Renal cortical epithelial cell (primary cell): ENCODE measurements around the gene BICD1. TPM values are rescaled to one million over a fixed set of nuclear protein-coding genes. Genes with fewer than 3 reads are reported as not detected.

Source experiments
- DNase-seq: peaks from one replicate; pipeline ENCODE4 v3.0.0-alpha.2; 2011; ENCODE audit warnings: low read depth
- total RNA-seq: library from RNA; depleted of rRNA; stranded (reverse); fragments of >200 nt; gene quantifications from 2 replicates; pipeline ENCODE4 v1.2.3, GENCODE V29; 2014

The BICD1 gene
- total RNA-seq, 1 donor from 2014 or later = 64.0 TPM

DNA sequence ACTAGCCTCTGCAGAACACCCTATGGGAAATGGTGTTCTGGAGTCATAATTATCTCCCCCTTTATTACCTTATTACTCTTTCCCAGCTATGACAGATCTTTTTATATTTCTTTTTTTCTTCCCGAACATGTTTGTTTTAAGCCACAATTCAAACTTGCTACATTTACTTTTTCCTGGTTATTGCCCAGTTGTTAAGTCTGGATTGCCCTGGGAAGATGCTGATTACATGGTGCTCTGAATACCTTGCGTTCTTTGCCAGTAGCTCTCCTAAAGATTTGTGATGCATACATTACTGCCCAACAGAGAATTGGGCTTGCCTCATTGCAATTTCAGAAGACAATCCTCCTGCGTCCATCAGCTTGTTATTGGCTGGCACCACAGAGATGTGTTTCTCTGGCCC lies 174.5 kb downstream of the BICD1 start:
- no peak for DNase-seq

DNA sequence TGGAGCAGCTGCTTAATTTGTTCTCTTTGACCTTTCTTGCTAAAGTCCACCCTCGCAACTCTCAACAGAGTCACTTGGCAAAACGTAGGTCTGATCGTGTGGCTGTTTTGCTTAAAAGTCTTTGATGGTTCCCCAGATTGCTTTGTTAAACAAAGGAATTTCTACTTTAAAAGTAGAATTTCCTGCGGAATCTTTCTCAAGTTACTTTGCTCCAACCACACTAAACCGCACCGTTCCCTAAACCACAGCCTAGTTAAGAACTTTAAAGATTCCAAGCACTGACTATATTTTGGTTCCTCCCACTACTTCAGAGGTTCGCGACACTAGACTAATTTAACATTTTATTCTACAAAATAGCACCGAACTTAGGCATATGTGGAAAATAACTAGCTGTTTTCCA lies 177.9 kb downstream of the BICD1 start:
- DNase-seq = peak; percentile 30

DNA sequence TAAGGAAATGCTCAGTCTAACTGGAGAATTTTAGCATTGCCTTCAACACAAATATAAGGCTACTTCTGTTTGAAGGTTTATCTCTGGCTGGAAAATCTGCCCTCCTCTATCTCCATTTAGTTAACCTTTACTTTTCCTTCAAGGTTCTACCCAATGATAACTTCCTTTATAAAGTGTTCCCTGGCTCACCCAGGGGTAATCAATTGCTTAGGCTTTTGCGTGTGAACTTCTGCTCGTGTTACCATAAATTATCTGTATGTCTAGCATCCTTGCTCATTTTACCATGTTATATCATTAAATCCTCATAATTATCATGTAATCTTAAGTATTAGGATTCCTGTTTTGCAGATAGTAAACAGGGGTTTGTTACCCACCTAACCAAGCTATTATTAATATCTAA lies 178.4 kb downstream of the BICD1 start:
- DNase-seq = no peak

DNA sequence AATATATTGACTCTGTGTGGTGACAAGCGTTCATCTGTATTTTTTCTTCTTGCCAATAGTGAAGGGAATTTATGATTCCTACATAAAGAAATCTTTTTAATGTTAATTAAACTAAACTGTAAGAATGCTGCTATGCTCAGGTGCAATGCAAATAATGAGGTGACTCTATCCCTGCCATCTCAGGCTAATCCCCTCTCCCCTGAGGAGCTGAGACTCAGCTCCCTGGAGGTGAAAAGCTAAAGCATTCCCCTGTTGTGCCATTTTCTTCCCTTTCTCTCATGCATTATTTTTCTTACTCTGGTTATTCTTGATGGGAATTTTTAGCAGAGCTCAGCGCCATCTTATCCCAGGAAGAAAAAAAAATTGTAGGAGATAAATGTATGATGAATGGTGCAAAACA lies 178.8 kb downstream of the BICD1 start:
- no peak for DNase-seq

DNA sequence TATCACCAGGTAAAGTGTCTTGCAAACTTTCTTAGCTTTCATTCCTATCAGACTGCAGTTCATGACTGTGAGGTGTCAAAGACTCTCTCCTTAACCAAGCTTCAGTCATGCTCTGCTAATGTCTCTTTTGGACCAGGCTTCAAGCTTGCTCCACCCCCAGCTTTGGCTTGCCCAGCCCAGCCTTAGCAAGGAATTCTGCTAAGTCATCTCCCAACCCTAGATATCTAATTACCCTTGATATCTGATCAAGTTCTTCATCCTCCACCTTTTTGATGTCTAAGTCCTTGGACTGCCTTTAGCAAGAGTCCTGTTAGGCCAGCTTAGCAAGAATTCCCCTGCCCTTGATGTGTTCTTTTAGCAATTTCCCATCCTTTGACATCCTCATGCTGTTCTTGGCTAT lies 183.8 kb downstream of the BICD1 start:
- DNase-seq = peak; percentile 65

DNA sequence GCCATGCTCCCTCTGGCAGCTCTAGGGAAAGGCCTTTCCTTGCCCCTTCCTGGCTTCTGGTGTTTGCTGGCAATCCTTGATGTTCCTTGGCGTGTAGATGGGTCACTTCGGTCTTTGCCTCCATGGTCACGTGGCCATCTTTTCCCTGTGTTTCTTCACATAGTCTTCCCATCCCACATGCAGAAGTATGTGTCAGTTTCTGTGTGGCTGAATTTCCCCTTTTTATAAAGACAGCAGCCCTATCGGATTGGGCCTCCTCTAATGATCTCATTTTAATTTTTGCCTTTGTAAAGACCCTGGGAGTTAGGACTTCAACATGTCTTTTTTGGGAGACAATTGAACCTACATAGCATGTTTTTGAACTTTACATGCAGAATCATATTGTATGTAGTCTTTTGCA lies 185.5 kb downstream of the BICD1 start:
- no peak for DNase-seq

DNA sequence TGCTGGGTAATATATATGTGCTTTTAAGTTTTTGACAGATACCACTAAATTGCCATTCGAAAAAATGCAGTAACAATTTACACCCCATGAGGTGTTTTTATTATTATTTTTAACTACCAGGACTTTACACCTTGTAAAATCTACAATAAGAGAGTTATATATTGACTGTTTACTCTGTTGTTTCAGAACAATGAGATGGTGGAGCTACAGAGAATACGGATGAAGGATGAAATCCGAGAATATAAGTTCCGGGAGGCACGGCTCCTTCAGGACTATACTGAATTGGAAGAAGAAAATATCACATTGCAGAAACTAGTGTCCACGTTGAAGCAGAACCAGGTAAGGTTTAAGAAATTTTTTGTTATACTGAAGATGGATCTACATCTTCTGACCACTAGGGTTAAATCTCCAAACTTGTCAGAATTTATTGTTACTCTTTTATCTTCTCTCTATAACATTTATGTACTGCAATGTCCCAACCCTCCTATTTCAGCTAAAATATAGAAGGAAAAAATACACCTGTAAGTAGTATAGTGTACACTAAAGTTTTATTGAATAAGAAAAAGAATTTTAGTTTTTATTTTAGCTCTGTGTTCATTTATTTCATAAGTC lies 187.3 kb downstream of the BICD1 start:
- no peak for DNase-seq

DNA sequence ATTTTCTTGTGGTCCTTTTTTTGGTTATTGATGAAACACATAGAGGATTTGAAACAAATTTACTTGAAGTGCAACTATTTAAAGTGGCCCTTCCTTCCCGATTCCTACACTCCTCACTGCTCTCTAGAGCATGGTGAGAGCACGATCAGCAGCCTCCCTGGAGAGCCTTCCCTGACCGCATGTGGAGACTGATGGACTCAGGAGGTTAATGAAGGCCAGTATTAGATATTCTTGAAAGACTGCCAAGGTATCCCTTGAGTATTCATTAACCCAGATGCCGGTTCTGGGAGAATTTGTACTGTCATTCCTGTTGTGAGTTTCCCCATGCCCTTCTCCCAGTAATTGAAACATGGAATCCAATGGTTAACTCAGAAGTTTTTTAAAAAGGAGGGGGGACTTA lies 189.9 kb downstream of the BICD1 start:
- peak; percentile 98 for DNase-seq

DNA sequence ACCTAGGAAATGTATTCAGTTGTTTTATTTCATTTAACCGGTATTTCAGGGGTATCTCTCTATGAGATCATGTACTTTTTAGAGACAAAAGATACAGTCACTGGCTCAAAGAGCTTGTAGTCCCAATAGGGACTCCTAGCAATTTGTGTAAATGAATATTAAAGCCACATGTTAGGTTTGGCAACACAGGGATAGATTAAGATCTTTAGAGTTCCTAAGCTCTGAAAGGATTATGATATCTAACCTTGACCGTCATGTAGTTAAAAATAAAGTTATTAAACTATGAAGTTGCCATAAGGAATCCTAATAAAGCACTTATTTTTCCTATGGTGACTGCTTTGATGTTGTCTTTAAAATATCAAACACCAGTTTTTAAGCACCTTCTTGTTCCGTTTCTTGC lies 192.3 kb downstream of the BICD1 start:
- DNase-seq = no peak

DNA sequence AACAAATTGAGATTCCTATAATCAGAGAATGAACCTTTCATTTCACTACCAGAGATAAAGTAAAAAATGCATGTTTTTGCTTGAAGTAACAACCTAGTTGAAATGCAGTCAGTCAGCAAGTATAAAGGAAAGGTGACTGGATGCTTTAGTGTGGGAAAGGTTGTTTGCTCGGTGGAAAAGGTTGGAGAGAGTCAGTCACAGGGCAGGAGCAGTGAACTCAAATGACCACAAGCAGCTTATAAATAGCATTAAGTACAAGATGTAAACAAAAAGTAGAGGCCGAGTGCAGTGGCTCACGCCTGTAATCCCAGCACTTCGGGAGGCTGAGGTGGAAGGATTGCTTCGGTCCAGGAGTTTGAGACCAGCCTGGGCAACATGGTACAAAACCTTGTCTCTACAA lies 194.6 kb downstream of the BICD1 start:
- peak; percentile 87 for DNase-seq

DNA sequence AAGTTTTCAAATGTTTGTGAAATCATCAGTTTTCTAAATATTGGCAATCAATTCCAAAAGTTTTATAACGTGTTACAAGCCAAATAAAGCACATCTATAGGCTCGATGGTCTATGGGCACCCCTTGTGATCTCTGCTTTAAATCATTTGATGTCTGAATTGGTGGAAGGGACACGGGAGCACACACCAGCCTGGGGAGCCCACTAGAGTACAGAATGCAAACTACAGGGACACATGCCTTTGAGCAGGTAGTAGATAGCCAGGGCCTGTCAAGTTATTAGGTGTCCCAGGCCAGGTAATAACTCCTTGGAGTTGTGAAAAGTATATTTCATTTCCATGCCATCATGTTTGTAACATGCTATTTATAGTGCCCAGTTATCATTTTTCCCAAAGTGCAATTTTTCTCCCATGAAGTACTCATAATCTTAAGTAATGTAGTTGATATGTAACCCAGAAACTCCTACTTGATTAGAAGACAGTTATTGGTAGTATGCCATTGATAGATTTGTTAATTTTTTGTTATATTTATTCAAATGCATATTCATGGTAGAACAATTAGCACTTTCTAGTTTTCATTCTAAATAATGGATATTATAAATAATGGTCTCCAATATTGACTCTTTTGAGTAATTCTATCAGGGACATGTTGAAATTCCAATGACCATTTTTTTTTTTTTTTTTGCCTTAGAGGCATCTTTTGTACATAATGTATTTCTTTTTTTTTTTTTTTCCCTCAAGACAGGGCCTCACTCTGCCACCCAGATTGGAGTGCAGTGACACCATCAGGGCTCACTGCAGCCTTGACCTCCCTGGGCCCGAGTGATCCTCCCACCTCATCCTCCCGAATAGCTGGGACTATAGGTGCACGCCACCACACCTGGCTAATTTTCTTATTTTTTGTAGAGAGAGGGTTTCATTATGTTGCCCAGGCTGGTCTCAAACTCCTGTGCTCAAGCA lies 195.8 kb downstream of the BICD1 start:
- DNase-seq = peak; percentile 27

DNA sequence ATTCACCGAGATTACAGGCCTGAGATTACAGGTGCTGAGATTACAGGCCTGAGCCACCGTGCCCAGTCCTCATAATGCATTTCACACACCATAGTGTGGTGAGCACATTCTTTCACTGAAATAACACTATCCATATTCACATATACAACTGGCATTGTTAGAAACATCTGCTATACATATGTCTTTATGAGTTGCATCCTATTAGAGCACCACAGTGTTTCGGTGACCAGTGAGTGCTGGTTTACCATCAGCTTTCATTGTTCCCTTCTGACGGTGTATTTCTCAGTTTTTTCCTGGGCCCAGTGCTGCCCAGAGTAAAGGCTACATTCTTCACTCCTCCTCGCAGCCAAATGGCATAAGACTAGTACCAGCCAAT lies 196.5 kb downstream of the BICD1 start:
- DNase-seq = no peak

DNA sequence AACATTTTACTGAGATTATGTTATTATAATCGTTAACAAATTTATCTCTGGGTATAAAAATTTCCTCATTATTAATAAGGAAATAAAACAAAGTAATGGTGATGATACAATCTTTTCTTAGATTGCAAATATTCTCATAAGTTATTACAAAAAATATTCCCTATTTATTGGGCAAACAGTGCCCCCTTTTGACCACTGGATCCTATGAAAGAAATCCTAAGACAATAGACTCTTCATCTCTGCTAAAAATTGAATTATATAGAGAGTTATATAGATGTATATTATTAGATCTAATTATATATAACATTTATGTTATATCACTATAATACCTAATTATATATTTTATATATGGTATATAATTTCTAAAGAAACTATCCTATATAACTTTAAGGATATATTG lies 198.5 kb downstream of the BICD1 start:
- no peak for DNase-seq

DNA sequence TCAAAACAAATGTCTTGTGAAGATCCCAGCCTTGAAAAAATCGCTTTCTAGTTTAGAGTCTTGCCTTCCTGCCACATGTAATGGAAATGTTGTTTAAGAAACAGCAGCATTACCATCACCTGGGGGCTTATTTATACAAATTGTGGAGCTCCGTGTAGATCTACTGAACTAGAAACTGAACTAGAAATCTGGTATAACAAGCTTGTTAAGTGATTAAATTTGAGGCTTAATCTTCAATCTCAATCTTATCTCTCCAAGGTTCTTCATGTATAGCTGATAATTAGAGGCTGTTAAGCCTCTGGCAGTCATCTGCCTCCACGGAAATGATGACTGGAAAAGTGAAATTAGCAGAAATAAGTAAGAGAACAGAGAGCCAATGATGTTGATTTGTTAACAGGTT lies 200.7 kb downstream of the BICD1 start:
- no peak for DNase-seq

DNA sequence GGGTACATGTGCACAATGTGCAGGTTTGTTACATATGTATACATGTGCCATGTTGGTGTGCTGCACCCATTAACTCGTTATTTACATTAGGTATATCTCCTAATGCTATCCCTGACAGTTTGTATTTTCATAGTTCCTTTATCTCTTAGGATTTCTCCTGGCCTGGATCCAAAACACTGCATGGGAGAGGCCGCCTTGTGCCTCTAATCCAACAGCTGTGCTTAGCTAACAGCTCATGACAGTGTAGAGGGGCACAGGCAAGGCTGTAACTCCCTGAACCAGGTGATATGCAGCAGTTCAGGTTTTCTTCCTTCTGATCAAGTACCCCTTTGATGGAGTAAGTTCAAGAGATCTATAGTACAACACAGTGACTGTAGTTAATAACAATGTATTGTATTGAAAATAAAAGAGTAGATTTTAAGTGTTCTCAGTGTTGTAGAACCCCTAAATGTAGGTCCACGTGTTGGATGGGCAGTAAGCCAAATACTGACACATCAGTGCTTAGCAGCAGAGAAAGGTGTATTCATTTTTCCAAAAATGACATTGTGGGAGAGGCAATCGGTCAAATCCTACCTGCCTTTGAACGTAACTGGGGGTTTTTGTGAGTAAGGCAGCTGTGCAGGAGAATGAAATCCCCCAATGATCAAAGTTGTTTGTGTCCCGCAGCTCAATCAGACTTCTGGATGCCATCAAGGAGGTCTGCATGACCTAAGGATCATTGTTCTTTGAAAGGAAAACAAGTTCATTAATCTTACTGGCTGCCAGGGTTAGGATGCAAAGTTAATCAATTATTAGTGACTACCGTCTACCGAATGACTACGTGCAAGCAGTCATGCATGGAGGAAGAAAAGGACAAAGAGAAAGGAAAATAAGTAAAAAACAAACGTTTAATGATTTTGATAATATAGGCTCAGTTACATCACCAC lies 203.4 kb downstream of the BICD1 start:
- DNase-seq = peak; percentile 98

DNA sequence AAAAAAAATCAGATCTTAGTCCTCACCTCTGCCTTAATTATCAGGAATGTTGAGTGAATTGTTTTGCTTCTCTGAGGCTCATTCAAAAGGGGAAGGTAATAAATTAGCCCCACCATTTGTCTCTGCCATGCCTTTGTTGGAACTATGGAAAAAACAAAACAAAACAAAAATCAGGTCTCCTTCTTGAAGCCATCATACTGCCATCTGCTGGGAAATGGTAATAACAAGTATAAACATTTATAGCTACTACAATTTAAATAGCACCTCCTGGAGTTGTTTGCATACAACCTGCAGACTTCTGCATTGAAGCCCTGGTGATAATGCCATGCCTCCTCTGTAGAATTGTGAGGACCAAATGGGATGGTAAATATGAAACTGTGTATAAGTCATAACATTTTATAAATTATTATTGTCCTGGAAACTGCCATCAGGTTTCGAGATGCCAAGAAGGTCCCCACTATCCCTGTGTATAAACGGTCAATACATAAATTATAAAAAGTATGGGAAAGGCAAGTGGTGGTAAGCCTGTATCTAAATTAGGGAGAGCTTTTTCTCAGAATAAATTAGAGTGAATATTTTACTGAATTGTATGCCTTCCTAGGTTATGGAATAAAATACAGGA lies 205.5 kb downstream of the BICD1 start:
- DNase-seq = peak; percentile 89

DNA sequence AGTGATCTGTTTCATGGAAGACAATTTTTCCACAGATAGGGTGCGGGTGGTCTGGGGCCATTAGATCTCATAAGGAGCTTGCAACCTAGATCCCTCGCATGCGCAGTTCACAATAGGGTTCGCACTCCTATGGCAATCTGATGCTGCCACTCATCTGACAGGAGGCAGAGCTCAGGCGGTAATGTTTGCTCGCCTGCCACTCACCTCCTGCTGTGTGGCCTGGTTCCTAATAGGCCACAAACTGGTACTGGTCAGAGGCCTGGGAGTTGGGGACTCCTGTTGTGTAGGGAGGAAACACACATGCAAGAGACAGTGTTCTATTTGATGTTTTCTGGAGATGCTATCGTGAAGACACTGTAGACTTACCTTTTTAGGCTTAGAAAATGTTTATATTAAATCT lies 215.7 kb downstream of the BICD1 start:
- DNase-seq = no peak

DNA sequence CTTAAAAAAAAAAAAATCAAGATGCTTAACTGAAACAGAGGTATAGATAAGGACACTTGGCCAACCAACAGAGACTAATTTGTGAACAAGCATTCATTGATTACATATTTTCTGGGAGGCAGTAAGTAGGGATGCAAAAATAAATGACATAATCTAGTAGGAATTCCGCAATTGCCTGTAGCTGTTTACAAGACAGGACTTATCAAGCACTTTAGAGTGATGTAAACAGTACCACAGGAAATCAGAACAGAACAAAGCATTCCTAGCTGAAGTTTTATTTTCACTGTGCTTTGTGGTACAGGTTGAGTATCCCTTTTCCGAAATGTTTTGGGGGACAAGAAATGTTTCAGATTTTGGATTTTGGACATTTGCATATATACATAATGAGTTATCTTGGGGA lies 224.5 kb downstream of the BICD1 start:
- DNase-seq = peak; percentile 70

DNA sequence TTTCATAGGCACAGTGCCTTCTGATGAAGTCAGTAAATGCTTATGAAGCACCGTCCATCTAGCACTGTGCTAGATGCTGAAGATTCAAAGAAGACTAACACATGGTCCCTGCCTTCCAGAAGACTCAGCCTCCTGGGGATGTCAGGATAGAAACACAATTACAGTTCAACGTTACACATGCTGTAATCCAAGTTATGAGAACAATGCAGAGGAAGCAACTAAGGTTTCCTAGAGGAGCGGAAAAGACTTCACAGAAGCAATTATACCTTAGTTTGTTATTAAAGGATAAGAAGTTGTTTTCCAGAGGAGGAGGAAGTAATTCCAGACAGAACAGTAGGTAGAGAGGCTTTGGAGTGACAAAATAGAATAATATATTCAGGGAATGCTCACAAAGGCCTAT lies 225.8 kb downstream of the BICD1 start:
- peak; percentile 66 for DNase-seq

DNA sequence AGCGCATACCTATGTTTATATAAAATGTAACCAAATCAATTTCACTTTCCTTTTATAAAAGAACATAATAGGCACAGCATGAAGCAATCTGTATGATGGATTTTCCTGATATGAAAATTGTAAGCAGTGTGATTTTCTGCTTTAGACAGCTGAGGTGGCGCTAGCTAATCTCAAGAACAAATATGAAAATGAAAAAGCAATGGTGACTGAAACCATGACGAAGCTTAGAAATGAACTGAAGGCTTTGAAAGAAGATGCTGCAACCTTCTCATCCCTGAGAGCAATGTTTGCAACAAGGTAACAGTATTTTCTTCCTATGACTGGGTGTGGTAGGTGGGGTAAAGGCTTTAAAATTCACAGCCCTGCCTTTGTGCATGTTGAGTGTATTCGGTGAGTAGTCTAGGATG lies 227.7 kb downstream of the BICD1 start:
- DNase-seq = no peak

DNA sequence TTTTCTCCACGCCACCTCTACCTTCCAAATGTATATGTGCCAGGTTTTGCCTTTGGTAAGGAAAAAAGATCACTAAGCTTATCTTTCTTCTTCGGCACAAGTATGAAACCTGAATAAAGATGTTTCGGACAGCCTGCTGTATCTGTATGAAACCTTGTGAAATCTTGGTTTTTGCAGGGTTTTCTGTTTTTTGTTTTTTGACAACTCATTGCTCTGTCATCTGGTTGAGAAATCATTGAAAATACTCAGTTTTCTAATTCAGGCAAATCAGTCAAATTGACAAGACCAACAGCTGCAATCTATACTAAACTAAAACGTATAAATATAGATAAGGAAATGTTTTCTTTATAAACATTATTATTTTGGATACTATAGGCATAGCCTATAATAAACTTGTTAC lies 229.6 kb downstream of the BICD1 start:
- DNase-seq = no peak

DNA sequence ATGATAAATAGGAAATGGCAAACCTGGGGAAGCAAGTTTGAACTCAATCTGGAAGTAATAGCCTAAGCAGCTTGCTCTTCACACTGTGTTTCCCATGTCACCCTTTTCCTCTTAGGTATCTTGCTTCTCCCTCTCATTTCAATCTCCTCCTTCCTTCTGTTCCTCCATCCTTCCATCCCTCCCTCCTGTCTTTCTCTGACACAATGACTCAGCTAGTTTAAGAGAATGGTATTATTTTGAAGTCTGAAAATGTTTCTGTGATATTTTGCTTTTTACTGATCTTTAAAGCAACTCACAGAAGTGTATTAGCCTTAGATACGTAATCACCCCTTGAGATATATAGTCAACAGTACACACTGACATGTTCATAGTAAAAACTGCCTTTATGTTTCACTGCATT lies 236.8 kb downstream of the BICD1 start:
- DNase-seq = no peak
